Epithelial cell of proximal tubule (primary cell): ENCODE data around the gene ATP7B. TPM values are rescaled to one million over a fixed set of nuclear protein-coding genes. Genes with fewer than 3 reads are reported as not detected.

Source experiments
- DNase-seq: peaks from one replicate; pipeline ENCODE4 v3.0.0-alpha.2; 2011; ENCODE audit warnings: low read depth
- H3K4me3 ChIP-seq: 2 replicates; pipeline ENCODE4 v1.5.1; 2011; ENCODE audit warnings: low read depth, mild to moderate bottlenecking, low read length
- total RNA-seq: library from RNA; depleted of rRNA; stranded (reverse); fragments of >200 nt; gene quantifications from 2 replicates; pipeline ENCODE4 v1.2.3, GENCODE V29; 2015
- TF ChIP-seq, protein P1 (sequence below): conservative IDR thresholded peaks from 2 replicates; pipeline ENCODE4 v1.5.1; 2012; ENCODE audit warnings: low read depth, mild to moderate bottlenecking, low read length

Gene ATP7B
- total RNA-seq, 1 donor from 2014 or later = 3.5 TPM

- TF ChIP-seq, protein P1, sequence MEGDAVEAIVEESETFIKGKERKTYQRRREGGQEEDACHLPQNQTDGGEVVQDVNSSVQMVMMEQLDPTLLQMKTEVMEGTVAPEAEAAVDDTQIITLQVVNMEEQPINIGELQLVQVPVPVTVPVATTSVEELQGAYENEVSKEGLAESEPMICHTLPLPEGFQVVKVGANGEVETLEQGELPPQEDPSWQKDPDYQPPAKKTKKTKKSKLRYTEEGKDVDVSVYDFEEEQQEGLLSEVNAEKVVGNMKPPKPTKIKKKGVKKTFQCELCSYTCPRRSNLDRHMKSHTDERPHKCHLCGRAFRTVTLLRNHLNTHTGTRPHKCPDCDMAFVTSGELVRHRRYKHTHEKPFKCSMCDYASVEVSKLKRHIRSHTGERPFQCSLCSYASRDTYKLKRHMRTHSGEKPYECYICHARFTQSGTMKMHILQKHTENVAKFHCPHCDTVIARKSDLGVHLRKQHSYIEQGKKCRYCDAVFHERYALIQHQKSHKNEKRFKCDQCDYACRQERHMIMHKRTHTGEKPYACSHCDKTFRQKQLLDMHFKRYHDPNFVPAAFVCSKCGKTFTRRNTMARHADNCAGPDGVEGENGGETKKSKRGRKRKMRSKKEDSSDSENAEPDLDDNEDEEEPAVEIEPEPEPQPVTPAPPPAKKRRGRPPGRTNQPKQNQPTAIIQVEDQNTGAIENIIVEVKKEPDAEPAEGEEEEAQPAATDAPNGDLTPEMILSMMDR = no peak
- H3K4me3 ChIP-seq = no peak within 1 kb of the TSS
- DNase-seq = no peak
Observed at GRCh38 chr13:52024481-52024880, 13.2 kb upstream of the ATP7B start, which contains the start of gene UTP14C. UTP14C (plus strand) TSS chr13:52024691; CDS start chr13:52028805, 4,114 bp downstream.

- H3K4me3 ChIP-seq = no peak overlapping the region
- DNase-seq = no peak
- TF ChIP-seq, protein P1 = no peak
Observed at GRCh38 chr13:52022356-52022755, 11.1 kb upstream of the ATP7B start.

DNA sequence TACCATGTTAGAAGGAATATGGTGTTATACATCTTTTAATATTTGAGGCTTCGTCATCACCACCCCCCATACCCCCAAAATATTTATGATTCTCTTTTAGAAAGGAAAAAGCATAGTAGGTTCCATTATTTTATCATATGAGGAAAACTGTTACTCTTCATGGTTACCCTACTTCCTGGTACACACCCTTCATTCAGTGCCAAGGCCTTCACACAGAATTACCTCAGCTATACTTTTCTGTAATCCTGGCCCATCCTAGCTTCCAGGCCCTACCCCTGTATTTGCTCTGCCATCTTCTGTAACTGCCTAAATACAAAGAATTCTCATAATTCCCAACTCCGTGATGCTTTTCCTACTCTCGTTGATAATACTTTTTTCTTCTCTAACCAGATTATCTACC lies 8.9 kb upstream of the ATP7B start:
- no peak for DNase-seq
- no peak overlapping the region for H3K4me3 ChIP-seq
- TF ChIP-seq, protein P1 = no peak

GRCh38 chr13:52016296-52016695 lies 5.0 kb upstream of the ATP7B start:
- DNase-seq = no peak
- H3K4me3 ChIP-seq = no peak overlapping the region
- TF ChIP-seq, protein P1 = no peak

- TF ChIP-seq, protein P1 = no peak
- DNase-seq = no peak
Observed at GRCh38 chr13:52012512-52012836, 1.2 kb upstream of the ATP7B start.

DNA sequence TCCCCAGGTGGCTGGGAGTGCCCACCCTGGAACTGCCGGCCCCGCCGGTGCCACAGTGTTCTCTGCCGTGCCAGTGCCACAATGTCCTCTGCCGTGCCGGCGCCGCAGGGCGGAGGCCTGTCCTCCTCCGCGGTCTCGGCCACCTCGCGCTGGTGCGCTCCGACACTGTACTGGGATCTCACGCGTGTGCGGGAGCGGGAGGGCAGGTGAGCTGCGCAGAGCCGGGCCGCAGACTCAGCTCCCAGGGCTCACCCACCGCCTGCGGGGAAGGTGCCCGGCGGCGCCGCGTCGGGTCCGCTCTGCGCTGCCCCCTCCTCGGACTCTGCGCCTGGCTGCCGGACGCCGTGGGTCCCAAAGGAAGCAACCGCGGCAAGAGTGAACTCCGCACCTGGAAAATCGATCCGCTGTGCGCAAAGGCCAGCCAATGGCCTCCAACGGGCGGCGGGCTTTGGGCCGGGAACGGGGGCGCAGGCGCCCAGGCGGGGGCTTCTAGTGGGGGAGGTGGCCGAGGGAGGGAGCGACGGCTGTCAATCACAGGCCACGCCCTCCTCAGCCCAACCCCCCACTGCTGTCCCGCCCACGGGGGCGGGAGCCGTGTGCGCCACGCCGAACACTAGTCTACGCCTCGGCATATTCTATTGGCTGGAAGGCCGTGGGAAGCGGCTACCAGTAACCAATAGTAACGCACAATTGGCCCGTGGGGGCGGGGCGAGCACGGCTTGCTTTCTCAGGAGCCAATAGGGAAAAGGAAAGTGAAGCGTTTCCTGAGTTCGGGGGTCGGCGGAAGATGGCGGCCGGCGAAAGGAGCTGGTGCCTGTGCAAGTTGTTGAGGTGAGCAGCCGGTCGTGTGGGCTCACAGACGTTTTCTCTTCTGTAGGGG lies 622 bp upstream of the ATP7B start, which contains the start of gene ALG11:
Gene ALG11 (plus strand): TSS at position 767 of the 880 bp plus-strand sequence. CDS start 21 bp downstream, at position 788.
- H3K4me3 ChIP-seq = peak within 1 kb of the TSS; percentile 93
- peak; percentile 66 for DNase-seq
- TF ChIP-seq, protein P1 = no peak

More at GRCh38 chr13:52012512-52012836, 1.2 kb upstream of the ATP7B start:
- peak overlapping the region; percentile 93 for H3K4me3 ChIP-seq

GRCh38 chr13:52009946-52010345 lies 1.3 kb downstream of the ATP7B start:
- no peak overlapping the region for H3K4me3 ChIP-seq
- TF ChIP-seq, protein P1 = no peak
- no peak for DNase-seq
